ENCODE data around the gene ZNF653. TPM values are rescaled to one million over a fixed set of nuclear protein-coding genes. Genes with fewer than 3 reads are reported as not detected.

ZNF653 gene
- total and polyA plus RNA-seq, 7 donors = 4.0 to 11.5 (median 6.2) TPM

DNA sequence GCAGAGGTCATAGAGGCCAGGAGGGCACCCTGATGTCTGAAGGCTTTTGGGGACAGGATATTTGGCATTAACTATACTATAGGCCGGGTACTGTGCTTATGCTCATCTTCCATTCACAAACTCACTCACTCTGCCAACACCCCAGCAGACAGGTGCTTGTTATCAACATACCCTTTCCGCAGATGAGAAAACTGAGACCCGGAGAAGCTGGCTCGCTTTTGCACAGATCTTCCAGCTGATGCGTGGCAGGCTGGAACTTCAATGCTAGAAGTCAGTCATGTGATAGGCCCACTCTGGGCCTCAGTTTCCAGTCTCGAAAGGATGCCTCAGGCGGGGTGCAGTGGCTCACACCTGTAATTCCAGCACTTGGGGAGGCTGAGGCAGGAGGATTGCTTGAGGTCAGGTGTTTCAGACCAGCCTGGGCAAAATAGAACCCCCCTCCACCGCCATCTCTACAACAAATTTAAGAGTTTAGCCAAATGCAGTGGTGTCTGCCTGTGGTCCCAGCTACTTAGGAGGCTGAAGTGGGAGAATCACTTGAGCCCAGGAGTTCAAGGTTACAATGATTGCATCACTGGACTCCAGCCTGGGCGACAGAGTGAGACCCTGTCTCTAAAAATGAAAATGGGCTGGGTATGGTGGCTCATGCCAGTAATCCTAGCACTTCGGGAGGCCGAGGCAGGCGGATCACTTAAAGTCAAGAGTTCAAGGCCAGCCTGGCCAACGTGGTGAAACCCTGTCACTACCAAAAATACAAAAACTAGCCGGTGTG, 42.5 kb upstream of the ZNF653 start:
- ATAC-seq (no peak), DNase-seq (no peak)
- H3K27ac ChIP-seq = no peak overlapping the region
- no peak overlapping the region for H3K4me3 ChIP-seq
- WGBS, 3 donors = 87 to 90% (median 90%) methylated on average over 14 of the region's 14 CpGs
- H3K9me3 ChIP-seq = no peaks in the 10 kb centered on the region
- peaks cover 0 to 10% of the 10 kb centered on the region in 2 donors for H3K36me3 ChIP-seq (ENCODE audit: insufficient read depth in 1 of 2, low read depth in 1 of 2)
- TF ChIP-seq, protein P1, sequence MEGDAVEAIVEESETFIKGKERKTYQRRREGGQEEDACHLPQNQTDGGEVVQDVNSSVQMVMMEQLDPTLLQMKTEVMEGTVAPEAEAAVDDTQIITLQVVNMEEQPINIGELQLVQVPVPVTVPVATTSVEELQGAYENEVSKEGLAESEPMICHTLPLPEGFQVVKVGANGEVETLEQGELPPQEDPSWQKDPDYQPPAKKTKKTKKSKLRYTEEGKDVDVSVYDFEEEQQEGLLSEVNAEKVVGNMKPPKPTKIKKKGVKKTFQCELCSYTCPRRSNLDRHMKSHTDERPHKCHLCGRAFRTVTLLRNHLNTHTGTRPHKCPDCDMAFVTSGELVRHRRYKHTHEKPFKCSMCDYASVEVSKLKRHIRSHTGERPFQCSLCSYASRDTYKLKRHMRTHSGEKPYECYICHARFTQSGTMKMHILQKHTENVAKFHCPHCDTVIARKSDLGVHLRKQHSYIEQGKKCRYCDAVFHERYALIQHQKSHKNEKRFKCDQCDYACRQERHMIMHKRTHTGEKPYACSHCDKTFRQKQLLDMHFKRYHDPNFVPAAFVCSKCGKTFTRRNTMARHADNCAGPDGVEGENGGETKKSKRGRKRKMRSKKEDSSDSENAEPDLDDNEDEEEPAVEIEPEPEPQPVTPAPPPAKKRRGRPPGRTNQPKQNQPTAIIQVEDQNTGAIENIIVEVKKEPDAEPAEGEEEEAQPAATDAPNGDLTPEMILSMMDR (IDR thresholded peaks at IDR 0.05) = no peak
- intact Hi-C loops (cut with DNase I) = no loop called here
- no peaks in the 10 kb centered on the region for H3K27me3 ChIP-seq (ENCODE audit: insufficient read depth in 3 of 3, low read length in 2 of 3)
- no peaks in the 10 kb centered on the region for H3K4me1 ChIP-seq

DNA sequence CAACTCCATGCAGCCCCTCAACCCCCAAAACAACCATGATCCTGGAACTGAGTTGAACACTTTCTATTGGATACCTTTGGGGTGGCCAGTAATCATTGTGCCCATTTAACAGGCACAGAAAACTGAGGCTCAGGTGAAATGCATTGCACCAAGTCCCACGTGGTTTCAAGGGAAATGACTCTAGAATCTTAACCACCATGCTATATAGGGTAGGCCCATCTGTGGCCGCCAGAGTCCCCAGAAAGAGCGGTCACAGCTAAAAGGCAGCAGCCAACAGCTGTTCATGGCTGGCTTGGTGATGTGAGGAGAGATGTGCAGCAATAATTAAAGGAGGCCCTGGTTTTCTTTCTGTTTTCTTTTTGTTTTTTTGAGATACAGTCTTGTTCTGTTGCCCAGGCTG, 35.6 kb upstream of the ZNF653 start:
- H3K4me1 ChIP-seq = no peaks in the 10 kb centered on the region
- 37 to 54% (median 48%) methylated on average over 3 of the region's 3 CpGs for WGBS, 3 donors
- ATAC-seq (no peak), DNase-seq (no peak)
- intact Hi-C loops (cut with DNase I) = no loop called here
- H3K4me3 ChIP-seq = no peak overlapping the region
- TF ChIP-seq, protein P1 (IDR thresholded peaks at IDR 0.05) = no peak
- H3K36me3 ChIP-seq (ENCODE audit: insufficient read depth in 1 of 2, low read depth in 1 of 2) = no peaks in the 10 kb centered on the region
- no peaks in the 10 kb centered on the region for H3K27me3 ChIP-seq (ENCODE audit: insufficient read depth in 3 of 3, low read length in 2 of 3)
- no peaks in the 10 kb centered on the region for H3K9me3 ChIP-seq
- no peak overlapping the region for H3K27ac ChIP-seq

- H3K4me1 ChIP-seq = no peaks in the 10 kb centered on the region
- peak overlapping the region; percentile 47 for H3K4me3 ChIP-seq
- DNase-seq (no peak), ATAC-seq (no peak)
- H3K27me3 ChIP-seq (ENCODE audit: insufficient read depth in 3 of 3, low read length in 2 of 3) = no peaks in the 10 kb centered on the region
- intact Hi-C loops (cut with DNase I) = no loop called here
- no peaks in the 10 kb centered on the region for H3K9me3 ChIP-seq
- TF ChIP-seq, protein P1 (IDR thresholded peaks at IDR 0.05) = no peak
- H3K36me3 ChIP-seq (ENCODE audit: insufficient read depth in 1 of 2, low read depth in 1 of 2) = no peaks in the 10 kb centered on the region
- H3K27ac ChIP-seq = no peak overlapping the region
- 70 to 88% (median 75%) methylated on average over 5 of the region's 5 CpGs for WGBS, 3 donors
These were observed 35.0 kb upstream of the ZNF653 start for GRCh38 chr19:11540645-11541044.

DNA sequence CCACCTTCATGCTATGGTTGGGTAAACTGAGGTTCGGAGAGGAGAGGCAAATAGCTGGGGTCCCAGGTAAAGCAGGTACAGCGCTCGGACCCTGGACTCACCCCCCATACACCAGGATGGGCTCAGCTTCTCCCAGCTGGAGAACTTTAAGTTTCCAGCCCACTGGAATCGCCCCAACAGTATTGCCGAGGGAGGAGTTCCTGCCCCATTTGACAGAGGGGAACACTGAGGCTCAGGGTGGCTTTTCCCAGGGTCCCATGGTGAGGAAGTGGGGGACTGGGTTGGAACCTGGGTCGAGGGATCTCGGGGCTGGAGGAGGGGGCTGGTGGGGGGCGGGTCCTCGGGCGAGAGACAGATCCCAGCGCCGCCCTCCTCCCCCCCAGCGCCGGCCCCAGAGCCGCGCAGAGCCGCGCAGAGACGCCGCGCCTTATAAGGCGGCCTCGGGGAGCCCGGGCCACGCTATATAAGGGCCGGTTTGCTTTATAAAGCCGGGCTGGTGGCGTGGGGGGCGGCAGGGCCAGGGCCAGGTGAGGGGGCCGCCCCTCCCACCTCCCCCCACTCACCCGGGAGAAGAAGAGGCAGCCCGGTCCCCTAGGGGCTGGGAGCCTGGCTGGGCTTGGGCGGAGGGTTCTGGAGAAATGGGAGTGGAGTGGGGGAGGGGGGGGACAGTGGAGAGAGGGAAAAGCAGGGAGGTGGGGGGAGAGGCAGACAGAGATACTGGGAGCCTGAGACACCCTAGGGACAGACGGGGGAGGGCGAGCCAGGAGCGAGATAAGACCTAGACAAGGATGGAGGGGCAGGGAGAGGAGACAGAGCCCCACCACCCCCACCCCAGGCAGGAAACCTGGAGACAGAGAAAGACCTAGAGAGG, 34.1 kb upstream of the ZNF653 start:
- no peaks in the 10 kb centered on the region for H3K4me1 ChIP-seq

More for the DNA sequence above, 34.1 kb upstream of the ZNF653 start:
- intact Hi-C loops (cut with DNase I) = no loop called here
- Histone ChIP-seq H3K36me3 (ENCODE audit: insufficient read depth in 1 of 2, low read depth in 1 of 2) (no peaks in the 10 kb centered on the region), H3K4me3 (peak overlapping the region; percentile 47), H3K9me3 (no peaks in the 10 kb centered on the region), H3K27me3 (ENCODE audit: insufficient read depth in 3 of 3, low read length in 2 of 3) (no peaks in the 10 kb centered on the region), H3K27ac (peak overlapping the region; percentile 23)
- DNase-seq (no peak), ATAC-seq (no peak)
- WGBS, 3 donors = 12 to 27% (median 16%) methylated on average over 17 to 36 of the region's 36 CpGs
- TF ChIP-seq, protein P1 (IDR thresholded peaks at IDR 0.05) = no peak
